GM19463 (cell line): Measurements from ENCODE around the gene TRIM48.
"Not testable (repeated sequence)": the region's sequence is repeated elsewhere in the genome, so short reads cannot be mapped to it uniquely, and the experiment has no call there.

Experiments used
- ATAC-seq: cut with Tn5 transposase; IDR thresholded peaks from one replicate; pipeline ENCODE4 v1.9.1; 2021; ENCODE audit warnings: mild to moderate bottlenecking, moderate library complexity; ENCODE audit not compliant: unreplicated experiment

The TRIM48 gene, protein sequence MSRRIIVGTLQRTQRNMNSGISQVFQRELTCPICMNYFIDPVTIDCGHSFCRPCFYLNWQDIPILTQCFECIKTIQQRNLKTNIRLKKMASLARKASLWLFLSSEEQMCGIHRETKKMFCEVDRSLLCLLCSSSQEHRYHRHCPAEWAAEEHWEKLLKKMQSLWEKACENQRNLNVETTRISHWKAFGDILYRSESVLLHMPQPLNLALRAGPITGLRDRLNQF

DNA sequence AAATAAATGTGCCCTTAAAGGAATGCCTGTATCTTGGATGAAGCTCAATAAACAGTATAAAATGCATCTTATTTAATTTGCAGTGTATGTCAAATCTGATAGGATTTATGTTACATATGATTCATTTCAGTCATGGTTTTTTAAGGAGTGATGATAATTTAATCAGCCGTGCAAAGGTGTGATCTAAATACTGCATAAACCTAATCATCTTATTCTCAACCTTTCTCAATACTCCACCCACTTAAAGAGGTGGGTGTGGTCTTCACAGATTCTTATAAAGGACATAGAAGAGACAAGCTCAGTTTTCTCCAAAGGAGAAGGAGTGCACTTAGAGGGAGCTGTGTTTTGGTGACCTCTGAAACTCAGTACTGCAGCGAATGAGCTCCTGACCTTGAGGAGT, at the start of gene TRIM48:
TSS of gene TRIM48 (plus strand) at position 301 of the 400 bp plus-strand sequence. CDS start 113 bp downstream, outside the sequence.
- not testable (repeated sequence) for ATAC-seq

DNA sequence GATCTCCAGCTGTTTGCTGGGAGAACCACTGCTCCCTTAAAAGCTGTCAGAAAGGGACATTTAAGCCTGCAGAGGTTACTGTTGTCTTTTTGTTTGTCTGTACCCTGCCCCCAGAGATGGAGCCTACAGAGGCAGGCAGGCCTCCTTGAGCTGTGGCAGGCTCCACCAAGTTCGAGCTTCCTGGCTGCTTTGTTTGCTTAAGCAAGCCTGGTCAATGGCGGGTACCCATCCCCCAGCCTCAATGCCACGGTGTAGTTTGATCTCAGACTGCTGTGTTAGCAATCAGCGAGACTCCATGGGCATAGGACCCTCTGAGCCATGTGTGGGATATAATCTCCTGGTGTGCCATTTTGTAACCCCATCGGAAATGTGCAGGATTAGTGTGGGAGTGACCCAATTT, 23.6 kb upstream of the TRIM48 start:
- not testable (repeated sequence) for ATAC-seq

DNA sequence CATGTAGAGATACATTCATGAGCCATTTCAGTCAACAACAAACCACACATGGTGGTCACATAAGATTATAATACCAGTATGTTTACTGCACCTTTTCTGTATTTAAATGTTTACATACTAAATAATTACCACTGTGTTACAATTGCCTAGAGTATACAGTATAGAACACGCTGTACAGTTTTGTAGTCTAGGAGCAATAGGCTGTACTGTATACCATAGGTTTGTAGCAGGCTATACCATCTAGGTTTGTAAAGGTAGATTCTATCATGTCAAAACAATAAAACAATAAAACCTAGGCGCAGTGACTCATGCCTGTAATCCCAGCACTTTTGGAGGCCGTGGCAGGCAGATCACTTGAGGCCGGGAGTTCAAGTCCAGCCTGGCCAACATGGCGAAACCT, 1.1 kb downstream of the TRIM48 start:
- no peak for ATAC-seq
